Caco-2 (cell line): ENCODE measurements around the gene GPBP1L1. TPM values are rescaled to one million over a fixed set of nuclear protein-coding genes. Genes with fewer than 3 reads are reported as not detected.
"Not testable (repeated sequence)": the region's sequence is repeated elsewhere in the genome, so short reads cannot be mapped to it uniquely, and the experiment has no call there.

ENCODE experiments used
- BruUV-seq: library from RNA; stranded (reverse); fragments of 400-500 nt; replicated peaks from 2 replicates; lab custom pipeline; 2021; lab: Mats Ljungman, UMichigan
- CTCF ChIA-PET: fragments of 300-600 bp; sonication (Branson Sonifier 250); formaldehyde crosslinking; loops from one replicate; lab custom pipeline; 2022; ENCODE audit warnings: antibody characterized with exemption; lab: Charles Lee
- POLR2A ChIA-PET: fragments of 300-600 bp; sonication (Branson Sonifier 250); formaldehyde crosslinking; loops from one replicate; lab custom pipeline; 2022; ENCODE audit warnings: antibody characterized with exemption; lab: Charles Lee
- DNase-seq, 2 experiments: peaks; one replicate each; pipeline versions ENCODE4 v3.0.0 to v3.0.0-alpha.2; 2020 to 2022
- H3K27me3 ChIP-seq: replicated peaks from 2 replicates; pipeline ENCODE4 v1.6.0; 2011; ENCODE audit warnings: low read length; ENCODE audit not compliant: control insufficient read depth, insufficient read depth
- H3K36me3 ChIP-seq: 2 replicates; pipeline ENCODE4 v1.5.1; 2011; ENCODE audit warnings: low read length; ENCODE audit not compliant: control insufficient read depth, insufficient read depth
- H3K4me1 ChIP-seq: fragments of 250-450 bp; sonication (Bioruptor Pico); 2 replicates; pipeline ENCODE4 v1.5.1; 2020; ENCODE audit warnings: mild to moderate bottlenecking
- H3K4me3 ChIP-seq: 2 replicates; pipeline ENCODE4 v1.5.1; 2011; ENCODE audit warnings: low read depth, mild to moderate bottlenecking, control low read depth, low read length
- H3K9me3 ChIP-seq: fragments of 250-450 bp; sonication (Bioruptor Pico); 2 replicates; pipeline ENCODE4 v1.5.1; 2020; ENCODE audit warnings: mild to moderate bottlenecking, moderate library complexity
- H3K27ac Mint-ChIP-seq: one replicate; pipeline ENCODE4 v1.8.0; 2022; ENCODE audit warnings: mixed read lengths; ENCODE audit not compliant: unreplicated experiment
- H3K27me3 Mint-ChIP-seq: one replicate; pipeline ENCODE4 v1.8.0; 2022; ENCODE audit warnings: mixed read lengths; ENCODE audit not compliant: insufficient read depth, unreplicated experiment
- H3K36me3 Mint-ChIP-seq: one replicate; pipeline ENCODE4 v1.8.0; 2022; ENCODE audit warnings: mild to moderate bottlenecking, mixed read lengths; ENCODE audit not compliant: insufficient read depth, unreplicated experiment
- H3K4me1 Mint-ChIP-seq: one replicate; pipeline ENCODE4 v1.8.0; 2022; ENCODE audit warnings: low read depth, mixed read lengths; ENCODE audit not compliant: unreplicated experiment
- H3K4me3 Mint-ChIP-seq: one replicate; pipeline ENCODE4 v1.8.0; 2022; ENCODE audit warnings: mild to moderate bottlenecking, moderate library complexity, mixed read lengths; ENCODE audit not compliant: unreplicated experiment
- H3K9me3 Mint-ChIP-seq: one replicate; pipeline ENCODE4 v1.8.0; 2022; ENCODE audit warnings: mixed read lengths; ENCODE audit not compliant: unreplicated experiment
- intact Hi-C: fragments of 100-400 bp; cut with micrococcal nuclease; formaldehyde crosslinking; loops from one replicate; pipeline ENCODE4 v1.10.0; 2022; ENCODE audit not compliant: unreplicated experiment
- total RNA-seq: library from RNA; stranded (reverse); gene quantifications from 2 replicates; pipeline ENCODE4 v1.2.3, GENCODE V29; 2022
- TF ChIP-seq, protein P1 (sequence below), 2 experiments: fragments of 200-600 bp in 1 of 2; IDR thresholded peaks; 1 replicate in 1 of 2; 2 replicates in 1 of 2; pipeline versions ENCODE4 v1.5.1 to v1.8.0; 2011 to 2022; ENCODE audit warnings: antibody characterized with exemption in 1 of 2, control low read depth in 1 of 2, inconsistent platforms in 1 of 2, low read depth in 1 of 2, low read length in 1 of 2, mild to moderate bottlenecking in 1 of 2, moderate library complexity in 1 of 2; ENCODE audit not compliant: insufficient read depth in 1 of 2, severe bottlenecking in 1 of 2, unreplicated experiment in 1 of 2

The GPBP1L1 gene
- total RNA-seq, 1 experiment from 2014 or later, result 61.8 TPM

DNA sequence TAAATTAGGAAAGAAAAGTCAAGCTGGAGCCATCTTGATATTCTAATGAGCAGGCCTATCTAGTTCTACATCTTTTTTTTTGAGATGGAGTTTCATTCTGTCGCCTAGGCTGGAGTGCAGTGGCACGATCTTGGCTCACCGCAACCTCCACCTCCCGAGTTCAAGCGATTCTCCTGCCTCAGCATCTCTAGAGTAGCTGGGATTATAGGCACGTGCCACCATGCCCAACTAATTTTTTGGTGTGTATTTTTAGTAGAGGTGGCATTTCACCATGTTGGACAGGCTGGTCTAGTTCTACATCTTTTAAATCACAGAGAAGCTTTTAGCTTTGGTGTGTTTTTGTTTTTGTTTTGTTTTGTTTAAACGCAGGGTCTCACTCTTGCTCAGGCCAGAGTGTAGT lies 8.5 kb upstream of the GPBP1L1 start:
- no peaks in the 10 kb centered on the region for H3K36me3 ChIP-seq
- intact Hi-C loops, result no loop called here
- no peaks in the 10 kb centered on the region for H3K27me3 Mint-ChIP-seq
- H3K4me1 ChIP-seq, result no peaks in the 10 kb centered on the region
- no peak for DNase-seq
- H3K27ac Mint-ChIP-seq, result no peak overlapping the region
- no TSS peak for BruUV-seq
- POLR2A ChIA-PET, result interaction anchor here (0.6 kb wide), 1 partner anchor 11 kb away, joined by 5 read pairs; no protein-coding TSS in a partner anchor
- H3K27me3 ChIP-seq, result no peaks in the 10 kb centered on the region
- TF ChIP-seq, protein P1, sequence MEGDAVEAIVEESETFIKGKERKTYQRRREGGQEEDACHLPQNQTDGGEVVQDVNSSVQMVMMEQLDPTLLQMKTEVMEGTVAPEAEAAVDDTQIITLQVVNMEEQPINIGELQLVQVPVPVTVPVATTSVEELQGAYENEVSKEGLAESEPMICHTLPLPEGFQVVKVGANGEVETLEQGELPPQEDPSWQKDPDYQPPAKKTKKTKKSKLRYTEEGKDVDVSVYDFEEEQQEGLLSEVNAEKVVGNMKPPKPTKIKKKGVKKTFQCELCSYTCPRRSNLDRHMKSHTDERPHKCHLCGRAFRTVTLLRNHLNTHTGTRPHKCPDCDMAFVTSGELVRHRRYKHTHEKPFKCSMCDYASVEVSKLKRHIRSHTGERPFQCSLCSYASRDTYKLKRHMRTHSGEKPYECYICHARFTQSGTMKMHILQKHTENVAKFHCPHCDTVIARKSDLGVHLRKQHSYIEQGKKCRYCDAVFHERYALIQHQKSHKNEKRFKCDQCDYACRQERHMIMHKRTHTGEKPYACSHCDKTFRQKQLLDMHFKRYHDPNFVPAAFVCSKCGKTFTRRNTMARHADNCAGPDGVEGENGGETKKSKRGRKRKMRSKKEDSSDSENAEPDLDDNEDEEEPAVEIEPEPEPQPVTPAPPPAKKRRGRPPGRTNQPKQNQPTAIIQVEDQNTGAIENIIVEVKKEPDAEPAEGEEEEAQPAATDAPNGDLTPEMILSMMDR (IDR thresholded peaks at IDR 0.05; ENCODE audit: insufficient read depth in 1 of 2, low read depth in 1 of 2, low read length in 1 of 2, severe bottlenecking in 1 of 2, unreplicated experiment in 1 of 2), result no peak
- no peak overlapping the region for H3K4me3 ChIP-seq
- H3K9me3 Mint-ChIP-seq, result no peaks in the 10 kb centered on the region
- CTCF ChIA-PET, result no interaction called here
- H3K4me3 Mint-ChIP-seq, result no peak overlapping the region
- H3K9me3 ChIP-seq, result no peaks in the 10 kb centered on the region
- no peaks in the 10 kb centered on the region for H3K4me1 Mint-ChIP-seq
- H3K36me3 Mint-ChIP-seq, result peaks cover 18% of the 10 kb centered on the region

DNA sequence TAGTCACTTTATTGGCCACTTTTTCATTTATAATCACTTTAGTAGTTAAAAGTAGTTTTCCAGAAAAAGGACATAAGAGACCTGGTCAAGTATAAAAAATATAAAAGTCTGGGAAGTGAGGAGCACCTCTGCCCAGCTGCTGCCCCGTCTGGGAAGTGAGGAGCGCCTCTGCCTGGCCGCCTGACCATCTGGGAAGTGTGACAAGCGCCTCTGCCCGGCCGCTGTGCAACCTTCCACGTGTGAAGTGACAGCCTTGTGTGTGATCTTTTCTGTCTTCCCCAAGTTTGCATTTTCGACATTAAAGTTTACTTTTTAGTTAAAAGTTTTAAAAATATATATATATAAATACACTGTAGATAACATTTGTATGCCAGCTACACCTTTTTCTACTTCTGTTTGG lies 7.5 kb upstream of the GPBP1L1 start:
- H3K4me1 ChIP-seq, H3K4me3 ChIP-seq, DNase-seq, H3K27me3 Mint-ChIP-seq, BruUV-seq, POLR2A ChIA-PET, H3K36me3 ChIP-seq, H3K4me1 Mint-ChIP-seq, H3K27me3 ChIP-seq, H3K9me3 ChIP-seq, intact Hi-C loops, H3K9me3 Mint-ChIP-seq, H3K4me3 Mint-ChIP-seq, H3K27ac Mint-ChIP-seq: not testable (repeated sequence)
- CTCF ChIA-PET, result interaction anchor here (0.6 kb wide), 1 partner anchor 81 kb away, joined by 3 read pairs; no protein-coding TSS in a partner anchor
- H3K36me3 Mint-ChIP-seq, result peaks cover 18% of the 10 kb centered on the region

DNA sequence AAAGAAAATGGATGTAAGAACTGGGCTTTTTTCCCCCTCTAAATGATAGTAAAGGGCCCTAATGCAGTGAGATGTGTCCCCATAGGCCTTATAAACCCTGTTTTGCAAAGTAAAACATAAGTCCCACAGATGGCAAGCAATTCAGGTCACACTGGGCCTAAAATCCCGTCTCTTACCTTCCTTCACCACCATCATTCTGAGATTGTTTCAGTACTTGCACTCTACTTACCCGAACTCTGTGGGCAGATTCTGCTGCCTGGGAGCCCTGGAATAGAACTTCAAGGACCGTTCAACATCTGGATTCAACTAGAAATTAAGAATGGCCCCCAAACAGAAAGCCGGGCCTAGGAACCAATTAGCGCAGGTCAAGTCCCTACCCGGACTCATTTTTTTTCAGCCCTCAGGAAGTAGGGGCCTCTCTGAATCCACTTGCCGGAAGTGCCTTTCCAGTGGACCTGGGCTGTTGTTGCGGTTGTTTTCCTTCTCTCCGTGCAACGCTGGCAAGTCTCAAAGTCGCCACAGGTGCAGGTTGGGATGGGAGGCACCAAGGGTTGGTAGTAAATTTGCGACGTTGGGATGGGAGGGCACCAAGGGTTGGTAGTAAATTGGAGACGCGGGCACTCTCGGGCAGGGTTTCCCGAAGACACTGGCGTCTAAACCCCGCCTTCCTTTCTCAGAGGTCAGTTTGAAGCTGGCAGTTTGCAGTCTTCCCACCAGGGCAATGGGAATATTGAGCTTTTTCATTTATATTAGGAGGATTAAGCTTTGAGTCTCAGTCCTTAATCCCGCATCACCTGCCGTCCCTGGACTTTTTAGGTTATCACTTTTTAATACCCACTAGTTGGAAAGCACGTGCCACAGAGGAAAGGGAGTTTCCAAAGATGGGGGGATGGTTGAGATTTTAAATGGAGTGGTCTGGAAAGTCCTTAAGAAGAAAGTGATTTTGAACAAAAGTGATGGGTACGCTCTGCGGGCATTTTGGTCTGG lies 1.7 kb upstream of the GPBP1L1 start, which contains the start of gene TMEM69:
TSS of gene TMEM69 (plus strand) at position 428 of the 987 bp plus-strand sequence. CDS start 2,888 bp downstream, outside the sequence.
- TF ChIP-seq, protein P1 (IDR thresholded peaks at IDR 0.05; ENCODE audit: insufficient read depth in 1 of 2, low read depth in 1 of 2, low read length in 1 of 2, severe bottlenecking in 1 of 2, unreplicated experiment in 1 of 2), result no peak
- Histone ChIP-seq H3K27me3 (no peaks in the 10 kb centered on the region), H3K4me3 (peak within 1 kb of the TSS; percentile 67), H3K36me3 (no peaks in the 10 kb centered on the region), H3K4me1 (no peaks in the 10 kb centered on the region), H3K9me3 (no peaks in the 10 kb centered on the region)
- POLR2A ChIA-PET, result interaction anchor here (0.6 to 1.1 kb wide), 3 partner anchors 48 to 103 kb away, joined by 3 to 5 read pairs (median 4); partner anchors contain the start of gene IPP
- DNase-seq, result peak; percentile 82 to 83
- no TSS peak for BruUV-seq
- Mint-ChIP-seq H3K27me3 (no peaks in the 10 kb centered on the region), H3K36me3 (peaks cover 34% of the 10 kb centered on the region), H3K9me3 (no peaks in the 10 kb centered on the region), H3K4me3 (peak within 1 kb of the TSS; percentile 84), H3K27ac (peak within 1 kb of the TSS; percentile 86), H3K4me1 (no peaks in the 10 kb centered on the region)
- intact Hi-C loops, result loop anchor here (1.0 to 10.0 kb wide), 4 partner anchors 62 to 193 kb away; partner anchors contain the start of genes IPP, NASP and TESK2
- CTCF ChIA-PET, result interaction anchor here (1.2 kb wide), 1 partner anchor 32 kb away, joined by 4 read pairs; no protein-coding TSS in a partner anchor
